Astrocyte (in vitro differentiated cells and primary cell): Measurements from ENCODE around the gene PRIM1.

Experiments used
- EZH2 ChIP-seq: IDR thresholded peaks from 2 replicates; pipeline ENCODE4 v1.6.1; 2012; ENCODE audit warnings: mild to moderate bottlenecking, low read length, inconsistent platforms; ENCODE audit not compliant: insufficient read depth
- TF ChIP-seq, protein P1 (sequence below): IDR thresholded peaks from 2 replicates; pipeline ENCODE4 v1.5.1; 2011; ENCODE audit warnings: low read depth, mild to moderate bottlenecking, inconsistent platforms, low read length, moderate library complexity; ENCODE audit not compliant: insufficient read depth

GRCh38 chr12:56760460-56760859, 8.3 kb upstream of the PRIM1 start:
- TF ChIP-seq, protein P1, sequence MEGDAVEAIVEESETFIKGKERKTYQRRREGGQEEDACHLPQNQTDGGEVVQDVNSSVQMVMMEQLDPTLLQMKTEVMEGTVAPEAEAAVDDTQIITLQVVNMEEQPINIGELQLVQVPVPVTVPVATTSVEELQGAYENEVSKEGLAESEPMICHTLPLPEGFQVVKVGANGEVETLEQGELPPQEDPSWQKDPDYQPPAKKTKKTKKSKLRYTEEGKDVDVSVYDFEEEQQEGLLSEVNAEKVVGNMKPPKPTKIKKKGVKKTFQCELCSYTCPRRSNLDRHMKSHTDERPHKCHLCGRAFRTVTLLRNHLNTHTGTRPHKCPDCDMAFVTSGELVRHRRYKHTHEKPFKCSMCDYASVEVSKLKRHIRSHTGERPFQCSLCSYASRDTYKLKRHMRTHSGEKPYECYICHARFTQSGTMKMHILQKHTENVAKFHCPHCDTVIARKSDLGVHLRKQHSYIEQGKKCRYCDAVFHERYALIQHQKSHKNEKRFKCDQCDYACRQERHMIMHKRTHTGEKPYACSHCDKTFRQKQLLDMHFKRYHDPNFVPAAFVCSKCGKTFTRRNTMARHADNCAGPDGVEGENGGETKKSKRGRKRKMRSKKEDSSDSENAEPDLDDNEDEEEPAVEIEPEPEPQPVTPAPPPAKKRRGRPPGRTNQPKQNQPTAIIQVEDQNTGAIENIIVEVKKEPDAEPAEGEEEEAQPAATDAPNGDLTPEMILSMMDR: no peak
- no peak for TF ChIP-seq EZH2
